ENCODE results near the gene FAM20C. TPM values are rescaled to one million over a fixed set of nuclear protein-coding genes. Genes with fewer than 3 reads are reported as not detected.
A peak's percentile ranks its signal among the peaks of the same experiment; 100 is the strongest.
"Not testable (repeated sequence)": the region's sequence is repeated elsewhere in the genome, so short reads cannot be mapped to it uniquely, and the experiment has no call there.

Gene FAM20C
- polyA plus RNA-seq, 6 donors from 2014 or later, result 0.18 TPM; not detected in 5

DNA sequence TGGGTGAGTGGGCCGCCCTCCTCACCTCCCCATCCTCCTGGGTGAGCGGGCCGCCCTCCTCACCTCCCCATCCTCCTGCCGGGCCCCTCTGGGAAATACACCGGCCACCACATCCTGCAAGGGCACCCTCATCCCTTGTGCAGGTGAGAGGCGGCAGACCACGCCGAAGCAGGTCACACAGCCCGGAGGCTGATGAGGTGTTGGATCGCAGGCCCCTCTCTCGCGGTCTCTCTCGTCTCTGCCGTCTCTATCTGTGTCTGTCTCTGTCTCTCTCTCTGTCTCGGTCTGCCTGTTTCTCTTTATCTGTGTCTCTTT is 66.8 kb downstream of the FAM20C start:
- DNase-seq (no peak), ATAC-seq (ENCODE audit: low read depth in 2 of 2) (no peak)
- Mint-ChIP-seq H3K4me1 (peaks cover 4 to 13% (median 9%) of the 10 kb centered on the region in 3 donors), H3K36me3 (peaks cover 0 to 11% of the 10 kb centered on the region in 2 donors), H3K27ac (peak overlapping the region in 2 of 6 donors; percentile 22 to 77), H3K27me3 (no peaks in the 10 kb centered on the region), H3K9me3 (peaks cover 0 to 14% (median 5%) of the 10 kb centered on the region in 7 donors), H3K4me3 (no peak overlapping the region)

DNA sequence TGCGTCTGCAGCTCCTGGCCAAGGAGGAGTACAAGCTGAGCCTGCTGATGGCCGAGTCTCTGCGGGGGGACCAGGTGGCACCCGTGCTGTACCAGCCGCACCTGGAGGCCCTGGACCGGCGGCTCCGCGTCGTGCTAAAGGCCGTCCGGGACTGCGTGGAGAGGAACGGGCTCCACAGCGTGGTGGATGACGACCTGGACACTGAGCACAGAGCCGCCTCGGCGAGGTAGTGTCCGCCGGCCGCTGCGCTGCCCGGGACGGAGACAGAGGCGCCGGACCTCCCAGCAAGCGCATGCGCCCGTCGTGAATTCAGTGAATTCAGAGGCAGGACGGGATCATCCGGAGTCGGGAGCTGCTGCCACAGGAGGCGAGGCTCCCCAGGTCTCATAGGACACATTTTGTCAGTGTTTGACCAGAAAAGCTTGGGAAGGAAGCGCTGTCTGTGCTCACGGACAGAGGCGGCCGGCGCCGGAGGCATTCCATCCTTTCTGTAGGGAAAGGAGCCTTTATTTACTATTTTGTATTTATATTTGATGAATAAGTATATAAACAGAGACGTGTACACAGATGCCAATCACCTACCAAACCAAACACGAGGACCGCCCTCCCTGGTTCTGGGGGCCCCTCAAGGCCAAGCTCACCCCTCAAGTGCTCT is 67.5 kb downstream of the FAM20C start:
- Mint-ChIP-seq H3K27me3 (no peaks in the 10 kb centered on the region), H3K4me1 (peaks cover 4 to 13% (median 9%) of the 10 kb centered on the region in 3 donors), H3K27ac (no peak overlapping the region), H3K4me3 (no peak overlapping the region), H3K9me3 (peaks cover 0 to 21% (median 7%) of the 10 kb centered on the region in 7 donors), H3K36me3 (peaks cover 0 to 11% of the 10 kb centered on the region in 2 donors)
- ATAC-seq (ENCODE audit: low read depth in 2 of 2) (no peak), DNase-seq (no peak)

DNA sequence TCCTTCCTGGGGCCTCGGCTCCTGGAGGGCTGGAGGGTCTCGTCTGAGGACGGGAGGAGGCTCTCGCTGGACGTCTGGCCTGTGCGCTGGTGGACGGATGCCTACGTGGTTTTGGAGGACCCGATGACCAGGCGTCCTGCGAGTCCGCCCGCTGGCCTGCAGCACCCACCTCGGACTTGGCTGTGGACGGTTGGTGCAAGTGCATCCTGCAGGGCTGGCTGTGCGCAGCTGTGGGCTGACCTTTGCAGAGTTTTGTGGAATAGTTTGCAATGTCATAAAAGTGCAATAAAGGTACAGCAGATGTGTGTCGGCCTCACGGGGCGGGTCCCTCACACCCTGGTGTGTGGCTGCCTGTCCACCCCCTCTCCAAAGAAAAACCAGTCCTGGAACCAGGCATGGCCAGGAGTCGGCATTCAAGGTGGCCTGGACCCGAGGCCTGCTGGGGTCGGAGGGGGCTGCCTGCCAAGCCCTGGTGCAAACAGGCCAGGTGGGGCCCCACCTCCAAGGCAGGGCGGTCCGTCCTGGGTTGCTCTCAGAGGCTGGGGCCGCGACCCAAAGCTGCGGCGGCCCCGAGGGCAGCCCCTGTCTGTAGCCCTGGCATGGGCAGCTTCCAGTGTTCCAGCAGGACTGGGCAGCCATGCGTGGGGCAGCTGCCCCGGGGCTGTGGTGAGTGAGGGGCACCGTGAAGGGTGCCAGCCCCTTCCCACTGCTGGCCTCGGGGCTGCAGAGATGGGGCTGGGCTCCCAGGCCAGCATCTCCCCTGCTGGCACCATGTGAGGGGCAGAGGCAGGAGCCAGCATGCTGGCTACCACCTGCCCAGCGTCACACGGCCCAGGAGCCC is 68.3 kb downstream of the FAM20C start:
- Mint-ChIP-seq H3K9me3 (peaks cover 0 to 21% (median 7%) of the 10 kb centered on the region in 7 donors), H3K27me3 (no peaks in the 10 kb centered on the region), H3K4me3 (peak overlapping the region in 1 of 8 donors; percentile 50), H3K4me1 (peaks cover 4 to 13% (median 9%) of the 10 kb centered on the region in 3 donors), H3K36me3 (peaks cover 0 to 11% of the 10 kb centered on the region in 2 donors), H3K27ac (no peak overlapping the region)
- DNase-seq, result no peak
- no peak for ATAC-seq (ENCODE audit: low read depth in 2 of 2)

DNA sequence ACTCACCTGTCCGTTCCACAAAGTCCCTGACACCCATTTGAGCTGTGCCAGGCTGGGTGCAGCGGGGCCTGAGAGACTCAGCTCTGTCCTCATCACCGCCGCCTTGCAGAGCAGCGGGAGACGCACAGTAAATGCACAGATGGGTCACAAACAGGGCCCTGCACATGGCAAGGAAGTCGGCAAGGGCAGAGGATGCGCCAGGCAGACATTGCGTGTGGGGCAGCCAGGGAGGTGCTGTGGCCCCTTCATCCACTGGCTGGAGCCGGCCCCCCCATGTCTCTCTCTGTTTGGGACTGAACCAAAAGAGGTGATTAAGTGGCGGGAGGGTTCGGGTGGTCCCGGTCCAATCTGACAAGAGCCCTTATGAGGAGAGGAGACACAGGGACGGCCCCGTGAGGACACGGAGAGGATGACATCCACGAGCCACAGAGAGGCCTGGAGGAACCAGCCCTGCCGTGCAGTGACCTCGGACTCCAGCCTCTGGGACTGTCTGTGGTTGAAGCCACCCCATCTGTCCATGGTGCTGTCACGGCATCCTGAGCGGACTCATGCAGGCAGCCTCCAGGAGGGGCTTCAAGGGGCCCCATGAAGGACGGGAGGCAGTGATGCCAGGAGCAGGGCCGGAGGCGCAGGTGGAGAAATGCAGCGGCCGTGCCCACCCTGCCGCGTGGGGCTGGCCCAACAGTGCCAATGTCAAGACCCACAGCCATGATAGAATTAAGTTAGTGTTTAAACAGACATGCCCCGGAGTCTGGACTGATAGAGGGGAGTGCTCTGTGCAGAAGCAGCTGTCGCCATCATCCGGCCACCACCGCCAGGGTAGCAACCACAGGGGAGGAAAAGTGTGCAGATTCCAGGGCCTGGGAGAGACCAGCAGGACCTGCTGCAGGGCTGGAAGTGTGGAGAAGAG is 69.2 kb downstream of the FAM20C start:
- Mint-ChIP-seq H3K4me3 (peak overlapping the region in 3 of 8 donors; percentile 29 to 39 (median 30)), H3K27me3 (no peaks in the 10 kb centered on the region), H3K27ac (peak overlapping the region in 2 of 6 donors; percentile 76 to 79), H3K9me3 (peaks cover 0 to 21% (median 7%) of the 10 kb centered on the region in 7 donors), H3K4me1 (peaks cover 4 to 13% (median 9%) of the 10 kb centered on the region in 3 donors), H3K36me3 (peaks cover 0 to 11% of the 10 kb centered on the region in 2 donors)
- ATAC-seq (ENCODE audit: low read depth in 2 of 2) (no peak), DNase-seq (no peak)

DNA sequence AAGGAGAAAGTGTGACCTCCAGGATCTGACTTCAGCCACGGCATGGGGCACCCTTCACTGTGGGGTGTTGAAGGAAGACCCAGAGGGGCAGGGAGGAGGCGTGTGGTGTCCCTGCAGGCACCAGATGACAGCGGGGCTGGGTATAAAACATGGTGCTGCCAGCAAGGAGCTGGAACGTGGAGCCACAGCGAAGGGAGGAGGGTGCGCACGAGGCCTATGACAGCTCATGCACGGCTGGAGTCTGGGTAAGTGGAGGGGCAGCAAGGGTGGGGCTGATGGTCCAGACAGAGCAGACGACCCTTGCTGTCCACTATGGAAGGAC is 69.8 kb downstream of the FAM20C start:
- peaks cover 0 to 11% of the 10 kb centered on the region in 2 donors for H3K36me3 Mint-ChIP-seq
- H3K9me3 Mint-ChIP-seq, result peaks cover 0 to 21% (median 7%) of the 10 kb centered on the region in 7 donors
- no peaks in the 10 kb centered on the region for H3K27me3 Mint-ChIP-seq
- H3K4me1 Mint-ChIP-seq, result peaks cover 4 to 13% (median 9%) of the 10 kb centered on the region in 3 donors
- H3K4me3 Mint-ChIP-seq, result peak overlapping the region in 3 of 8 donors; percentile 30 to 39 (median 37)
- DNase-seq (no peak), ATAC-seq (ENCODE audit: low read depth in 2 of 2) (no peak)
- H3K27ac Mint-ChIP-seq, result peak overlapping the region in 3 of 6 donors; percentile 76 to 87 (median 79)

DNA sequence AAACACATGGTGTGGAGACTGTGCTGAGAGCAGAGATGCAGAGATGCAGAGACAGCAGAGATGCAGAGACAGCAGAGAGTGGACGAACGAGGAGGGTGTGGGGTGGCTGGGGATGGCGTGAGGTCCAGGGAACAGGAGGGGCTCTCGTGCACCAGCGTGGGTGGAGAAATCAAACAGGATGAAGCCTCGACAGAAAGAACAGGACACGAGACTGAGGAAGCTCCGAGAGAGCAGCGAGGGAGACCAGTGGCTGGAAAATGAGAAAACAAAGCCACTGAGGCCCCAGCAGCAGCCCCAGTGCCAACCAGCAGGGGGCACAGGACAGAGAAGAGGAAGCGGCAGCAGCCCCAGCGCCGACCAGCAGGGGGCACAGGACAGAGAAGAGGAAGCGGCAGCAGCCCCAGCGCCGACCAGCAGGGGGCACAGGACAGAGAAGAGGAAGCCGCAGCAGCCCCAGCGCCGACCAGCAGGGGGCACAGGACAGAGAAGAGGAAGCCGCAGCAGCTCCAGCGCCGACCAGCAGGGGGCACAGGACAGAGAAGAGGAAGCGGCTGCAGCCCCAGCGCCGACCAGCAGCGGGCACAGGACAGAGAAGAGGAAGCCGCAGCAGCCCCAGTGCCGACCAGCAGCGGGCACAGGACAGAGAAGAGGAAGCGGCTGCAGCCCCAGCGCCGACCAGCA is 70.4 kb downstream of the FAM20C start:
- Mint-ChIP-seq H3K9me3 (peaks cover 0 to 24% (median 7%) of the 10 kb centered on the region in 7 donors), H3K4me1 (peaks cover 4 to 13% (median 9%) of the 10 kb centered on the region in 3 donors), H3K4me3 (peak overlapping the region in 1 of 8 donors; percentile 39), H3K27ac (peak overlapping the region in 2 of 6 donors; percentile 76 to 87), H3K36me3 (peaks cover 0 to 11% of the 10 kb centered on the region in 2 donors)
- H3K27me3 Mint-ChIP-seq; ATAC-seq (ENCODE audit: low read depth in 2 of 2); DNase-seq: not testable (repeated sequence)

DNA sequence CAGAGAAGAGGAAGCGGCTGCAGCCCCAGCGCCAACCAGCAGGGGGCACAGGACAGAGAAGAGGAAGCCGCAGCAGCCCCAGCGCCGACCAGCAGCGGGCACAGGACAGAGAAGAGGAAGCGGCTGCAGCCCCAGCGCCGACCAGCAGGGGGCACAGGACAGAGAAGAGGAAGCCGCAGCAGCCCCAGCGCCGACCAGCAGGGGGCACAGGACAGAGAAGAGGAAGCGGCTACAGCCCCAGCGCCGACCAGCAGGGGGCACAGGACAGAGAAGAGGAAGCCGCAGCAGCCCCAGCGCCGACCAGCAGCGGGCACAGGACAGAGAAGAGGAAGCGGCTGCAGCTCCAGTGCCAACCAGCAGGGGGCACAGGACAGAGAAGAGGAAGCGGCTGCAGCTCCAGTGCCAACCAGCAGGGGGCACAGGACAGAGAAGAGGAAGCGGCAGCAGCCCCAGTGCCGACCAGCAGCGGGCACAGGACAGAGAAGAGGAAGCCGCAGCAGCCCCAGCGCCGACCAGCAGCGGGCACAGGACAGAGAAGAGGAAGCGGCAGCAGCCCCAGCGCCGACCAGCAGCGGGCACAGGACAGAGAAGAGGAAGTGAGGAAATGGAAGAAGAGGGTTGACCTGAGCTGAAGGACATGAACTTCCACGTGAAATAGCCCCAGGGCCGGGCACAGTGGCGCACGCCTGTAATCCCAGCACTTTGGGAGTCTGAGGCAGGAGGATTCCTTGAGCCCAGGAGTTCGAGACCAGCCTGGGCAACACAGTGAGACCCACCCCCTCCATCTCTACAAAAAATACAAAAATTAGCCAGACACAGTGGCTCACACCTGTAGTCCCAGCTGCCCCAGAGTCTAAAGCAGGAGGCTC is 71.3 kb downstream of the FAM20C start:
- DNase-seq (peak; percentile 37), ATAC-seq (ENCODE audit: low read depth in 2 of 2) (peak; percentile 20 to 60)
- H3K36me3 Mint-ChIP-seq, result peaks cover 0 to 11% of the 10 kb centered on the region in 2 donors
- peak overlapping the region in 1 of 8 donors; percentile 41 for H3K4me3 Mint-ChIP-seq
- H3K4me1 Mint-ChIP-seq, result peaks cover 4 to 13% (median 9%) of the 10 kb centered on the region in 3 donors
- not testable (repeated sequence) for H3K27me3 Mint-ChIP-seq
- H3K9me3 Mint-ChIP-seq, result peaks cover 0 to 26% (median 7%) of the 10 kb centered on the region in 7 donors
- peak overlapping the region in 4 of 6 donors; percentile 29 to 65 (median 50) for H3K27ac Mint-ChIP-seq

DNA sequence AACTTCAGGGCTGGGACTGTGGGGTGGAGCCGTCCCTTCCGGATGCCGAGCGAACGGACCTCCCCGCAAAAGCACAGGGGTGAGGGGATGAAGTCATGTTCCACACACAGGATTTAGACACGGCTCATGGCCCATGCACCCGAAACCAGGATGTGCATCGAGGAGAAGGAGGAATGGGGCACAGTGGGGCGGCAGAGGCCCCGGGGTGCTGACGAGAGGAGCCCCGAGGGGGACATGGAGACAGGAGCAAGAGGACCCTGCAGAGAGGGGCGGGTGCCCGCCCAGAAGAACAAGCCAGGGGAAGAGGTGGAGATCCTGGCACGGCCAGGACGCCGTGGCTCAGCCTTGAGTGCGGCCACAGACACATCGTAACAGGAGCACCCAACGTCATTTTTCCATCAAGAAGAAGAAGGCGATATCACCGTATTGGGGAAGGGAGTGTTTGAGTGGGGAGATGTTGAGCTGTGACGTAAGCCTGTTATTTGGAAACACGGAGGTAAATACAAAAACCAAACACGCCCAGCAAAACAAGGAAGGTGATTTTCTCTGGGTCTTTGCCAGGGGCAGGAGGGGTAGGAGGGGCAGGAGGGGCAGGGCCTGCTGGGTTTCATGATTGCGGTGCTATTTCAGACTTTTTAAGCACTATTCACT is 72.3 kb downstream of the FAM20C start:
- no peak overlapping the region for H3K4me3 Mint-ChIP-seq
- no peaks in the 10 kb centered on the region for H3K27me3 Mint-ChIP-seq
- H3K4me1 Mint-ChIP-seq, result peaks cover 4 to 9% (median 9%) of the 10 kb centered on the region in 3 donors
- ATAC-seq (ENCODE audit: low read depth in 2 of 2), result no peak
- no peak for DNase-seq
- H3K9me3 Mint-ChIP-seq, result peaks cover 0 to 26% (median 6%) of the 10 kb centered on the region in 7 donors
- H3K36me3 Mint-ChIP-seq, result peaks cover 0 to 11% of the 10 kb centered on the region in 2 donors
- peak overlapping the region in 2 of 6 donors; percentile 65 to 71 for H3K27ac Mint-ChIP-seq

DNA sequence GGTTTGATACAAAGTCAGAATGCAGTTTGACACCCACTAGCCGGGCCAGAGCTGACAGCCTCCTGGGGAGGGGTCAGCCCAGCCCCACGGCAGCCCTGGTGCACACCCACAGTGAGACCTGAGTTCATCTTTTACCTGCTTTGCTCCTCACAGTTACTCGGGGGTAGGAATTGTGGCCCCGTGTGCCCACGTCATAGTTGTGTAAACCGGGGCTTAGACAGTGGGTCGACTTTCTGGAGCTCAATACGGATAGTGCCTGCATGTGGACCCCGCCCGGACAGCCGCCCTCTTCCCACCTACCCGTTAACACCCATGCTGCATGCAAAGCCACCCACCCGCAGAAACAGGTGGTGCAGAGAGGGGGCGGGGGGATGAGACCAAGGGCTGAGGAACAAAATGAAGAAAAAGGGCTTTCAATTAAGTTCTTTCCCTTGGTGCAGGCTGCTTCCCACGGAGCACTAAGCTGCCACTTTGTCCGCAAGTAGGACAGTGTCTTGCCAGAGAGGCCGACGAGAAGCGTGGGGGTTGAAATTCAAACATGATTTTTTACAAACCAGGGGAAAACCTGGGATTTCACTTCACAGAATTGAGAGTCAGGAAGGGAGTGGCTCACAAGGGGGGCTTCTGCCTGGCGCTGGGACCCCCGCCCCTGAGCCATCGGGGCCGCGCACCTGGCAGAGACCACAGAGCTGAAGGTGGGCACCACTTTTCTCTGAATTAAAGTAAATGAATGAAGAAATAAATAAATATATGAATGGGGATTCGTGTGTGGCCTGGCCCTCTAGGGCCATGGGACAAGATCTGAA is 73.0 kb downstream of the FAM20C start:
- DNase-seq, result no peak
- Mint-ChIP-seq H3K36me3 (peaks cover 0 to 11% of the 10 kb centered on the region in 2 donors), H3K27ac (no peak overlapping the region), H3K4me3 (no peak overlapping the region), H3K9me3 (peaks cover 0 to 26% (median 6%) of the 10 kb centered on the region in 7 donors), H3K27me3 (no peaks in the 10 kb centered on the region), H3K4me1 (peaks cover 4 to 9% (median 9%) of the 10 kb centered on the region in 3 donors)
- ATAC-seq (ENCODE audit: low read depth in 2 of 2), result no peak

DNA sequence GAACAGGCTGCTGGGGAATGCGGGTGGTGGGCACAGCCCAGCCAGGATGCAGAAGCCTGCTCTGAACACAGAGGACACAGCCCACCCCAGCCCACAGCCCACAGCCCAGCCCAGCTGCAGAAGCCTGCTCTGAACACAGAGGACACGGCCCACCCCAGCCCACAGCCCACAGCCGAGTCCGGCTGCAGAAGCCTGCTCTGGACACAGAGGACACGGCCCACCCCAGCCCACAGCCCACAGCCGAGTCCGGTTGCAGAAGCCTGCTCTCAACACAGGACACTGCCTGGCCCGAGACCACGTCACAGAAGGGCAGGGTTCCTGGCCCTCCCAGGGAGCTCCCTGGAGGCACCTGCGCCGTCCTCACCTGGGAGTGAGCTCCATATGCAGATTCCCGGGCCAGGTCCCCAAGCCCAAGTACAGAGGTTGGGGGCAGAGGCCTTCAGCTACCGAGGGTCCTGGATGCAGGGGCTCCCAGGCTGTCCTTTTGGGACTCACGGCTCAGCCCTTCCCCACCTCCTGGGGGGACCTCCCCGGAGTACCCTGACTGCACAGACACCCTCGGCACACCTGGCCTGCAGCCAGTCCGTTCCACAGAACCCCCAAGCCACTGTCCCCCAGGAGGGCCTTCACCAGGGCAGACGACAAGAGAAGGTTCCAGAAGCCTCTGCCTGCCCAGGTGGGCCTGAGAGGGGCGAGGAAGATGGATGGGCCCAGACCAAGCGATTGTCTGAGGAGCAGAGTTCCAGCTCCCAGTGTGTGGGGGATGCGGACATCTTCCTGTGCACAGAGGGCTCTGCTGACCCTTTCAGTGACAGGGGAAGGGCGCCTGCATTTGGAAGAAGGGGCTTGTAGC is 73.9 kb downstream of the FAM20C start:
- H3K9me3 Mint-ChIP-seq, result peaks cover 0 to 26% (median 6%) of the 10 kb centered on the region in 7 donors
- ATAC-seq (ENCODE audit: low read depth in 2 of 2), result no peak
- peaks cover 4 to 9% (median 9%) of the 10 kb centered on the region in 3 donors for H3K4me1 Mint-ChIP-seq
- no peak overlapping the region for H3K4me3 Mint-ChIP-seq
- no peaks in the 10 kb centered on the region for H3K27me3 Mint-ChIP-seq
- H3K36me3 Mint-ChIP-seq, result peaks cover 0 to 11% of the 10 kb centered on the region in 2 donors
- no peak overlapping the region for H3K27ac Mint-ChIP-seq
- no peak for DNase-seq

Data from naive B cell (primary cell).